HTR-8/SVneo (cell line): ENCODE data around the gene GPR31.
"Not testable (repeated sequence)": the region's sequence is repeated elsewhere in the genome, so short reads cannot be mapped to it uniquely, and the experiment has no call there.

Source experiments
- DNase-seq: peaks from one replicate; pipeline ENCODE4 v3.0.0; 2011; ENCODE audit warnings: low spot score, mixed read lengths; ENCODE audit not compliant: insufficient read length
- FAIRE-seq: peaks from 2 replicates; lab custom pipeline; 2011; peaks lifted over from hg19 to GRCh38; lab: Jason Lieb, UNC

Gene GPR31

GRCh38 chr6:167157863-167158262 lies at the start of gene GPR31:
Gene GPR31, minus strand, starts transcription at chr6:167157980. Its CDS starts 149 bp downstream, at chr6:167157831.
- DNase-seq, result no peak
- no peak for FAIRE-seq

GRCh38 chr6:167207527-167207926 lies 49.7 kb upstream of the GPR31 start:
- no peak for DNase-seq
- no peak for FAIRE-seq

GRCh38 chr6:167205316-167205715 lies 47.5 kb upstream of the GPR31 start:
- not testable (repeated sequence) for DNase-seq
- peak; percentile 42 for FAIRE-seq

- peak; percentile 92 for FAIRE-seq
Measured at GRCh38 chr6:167204059-167204348, 46.2 kb upstream of the GPR31 start.

GRCh38 chr6:167203261-167204058 lies 45.7 kb upstream of the GPR31 start:
- not testable (repeated sequence) for DNase-seq, FAIRE-seq

More at GRCh38 chr6:167204059-167204348, 46.2 kb upstream of the GPR31 start:
- not testable (repeated sequence) for DNase-seq

- not testable (repeated sequence) for DNase-seq, FAIRE-seq
Measured at GRCh38 chr6:167202613-167203012, 44.8 kb upstream of the GPR31 start.

- DNase-seq (no peak), FAIRE-seq (no peak)
Measured at GRCh38 chr6:167200806-167201205, 43.0 kb upstream of the GPR31 start.

- FAIRE-seq, result peak; percentile 20
- not testable (repeated sequence) for DNase-seq
Measured at GRCh38 chr6:167195941-167196610, 38.3 kb upstream of the GPR31 start.

- not testable (repeated sequence) for FAIRE-seq, DNase-seq
Measured at GRCh38 chr6:167193515-167194125, 35.8 kb upstream of the GPR31 start.

GRCh38 chr6:167191043-167191583 lies 33.3 kb upstream of the GPR31 start:
- FAIRE-seq, DNase-seq: not testable (repeated sequence)

GRCh38 chr6:167187275-167187674 lies 29.5 kb upstream of the GPR31 start:
- FAIRE-seq, DNase-seq: not testable (repeated sequence)

- not testable (repeated sequence) for DNase-seq, FAIRE-seq
Measured at GRCh38 chr6:167185101-167185500, 27.3 kb upstream of the GPR31 start.

- FAIRE-seq, result peak; percentile 13
- DNase-seq, result not testable (repeated sequence)
Measured at GRCh38 chr6:167182913-167183314, 25.1 kb upstream of the GPR31 start.

- not testable (repeated sequence) for DNase-seq, FAIRE-seq
Measured at GRCh38 chr6:167181351-167181750, 23.6 kb upstream of the GPR31 start.

- not testable (repeated sequence) for DNase-seq, FAIRE-seq
Measured at GRCh38 chr6:167180086-167180485, 22.3 kb upstream of the GPR31 start.

GRCh38 chr6:167178896-167179655 lies 21.3 kb upstream of the GPR31 start:
- not testable (repeated sequence) for FAIRE-seq, DNase-seq

GRCh38 chr6:167177271-167177670 lies 19.5 kb upstream of the GPR31 start:
- not testable (repeated sequence) for FAIRE-seq, DNase-seq

GRCh38 chr6:167172011-167172410 lies 14.2 kb upstream of the GPR31 start:
- DNase-seq, FAIRE-seq: not testable (repeated sequence)

GRCh38 chr6:167171300-167171699 lies 13.5 kb upstream of the GPR31 start:
- not testable (repeated sequence) for DNase-seq, FAIRE-seq

GRCh38 chr6:167169867-167170266 lies 12.1 kb upstream of the GPR31 start:
- not testable (repeated sequence) for DNase-seq, FAIRE-seq
